ENCODE results near the gene EAF1.

DNA sequence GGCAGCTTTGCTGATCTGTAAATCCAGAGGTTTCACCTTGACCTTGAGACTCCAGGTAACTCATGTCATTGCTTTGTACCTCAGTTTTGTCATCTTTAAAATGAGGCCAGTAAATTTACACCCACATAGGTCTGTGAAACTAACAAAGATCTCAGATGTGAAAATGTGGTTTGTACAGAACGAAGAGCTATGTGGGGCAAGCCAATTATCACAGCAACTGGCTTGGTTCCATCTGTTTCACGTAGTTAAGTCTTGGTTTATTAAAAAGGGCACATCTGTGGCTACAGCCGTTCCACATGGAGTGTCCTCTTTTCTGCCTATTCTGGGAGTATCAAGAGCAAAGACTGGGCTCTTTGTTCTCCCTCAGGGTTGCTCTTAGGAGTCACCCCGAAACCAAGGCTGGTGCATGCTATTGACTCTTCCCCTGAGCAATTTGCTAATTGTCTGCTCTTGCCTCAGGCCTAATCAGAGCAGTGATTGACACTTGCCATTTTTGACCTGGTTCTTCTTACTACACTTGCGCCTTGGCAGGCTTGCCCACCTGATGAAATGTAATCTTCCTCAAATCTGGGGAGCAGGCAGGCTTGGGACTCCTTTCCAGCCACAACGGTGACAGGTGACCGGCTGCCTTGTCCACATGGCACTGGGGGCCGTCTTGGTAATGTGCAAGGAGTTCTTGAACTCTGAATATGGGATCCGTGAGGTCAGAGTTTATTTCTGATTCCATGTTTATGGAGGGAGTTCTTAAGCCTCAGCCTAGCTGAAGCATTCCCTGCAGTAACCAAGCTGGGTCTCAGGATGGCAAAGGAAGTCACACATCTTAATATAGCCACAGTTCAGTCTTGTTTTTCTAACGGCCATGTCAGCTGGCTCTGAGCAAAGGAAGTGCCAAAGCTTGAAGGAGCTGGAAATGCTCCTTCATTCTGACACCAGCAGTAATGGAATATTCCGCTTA is 40.1 kb downstream of the EAF1 start:
- TF ChIP-seq, protein P1, sequence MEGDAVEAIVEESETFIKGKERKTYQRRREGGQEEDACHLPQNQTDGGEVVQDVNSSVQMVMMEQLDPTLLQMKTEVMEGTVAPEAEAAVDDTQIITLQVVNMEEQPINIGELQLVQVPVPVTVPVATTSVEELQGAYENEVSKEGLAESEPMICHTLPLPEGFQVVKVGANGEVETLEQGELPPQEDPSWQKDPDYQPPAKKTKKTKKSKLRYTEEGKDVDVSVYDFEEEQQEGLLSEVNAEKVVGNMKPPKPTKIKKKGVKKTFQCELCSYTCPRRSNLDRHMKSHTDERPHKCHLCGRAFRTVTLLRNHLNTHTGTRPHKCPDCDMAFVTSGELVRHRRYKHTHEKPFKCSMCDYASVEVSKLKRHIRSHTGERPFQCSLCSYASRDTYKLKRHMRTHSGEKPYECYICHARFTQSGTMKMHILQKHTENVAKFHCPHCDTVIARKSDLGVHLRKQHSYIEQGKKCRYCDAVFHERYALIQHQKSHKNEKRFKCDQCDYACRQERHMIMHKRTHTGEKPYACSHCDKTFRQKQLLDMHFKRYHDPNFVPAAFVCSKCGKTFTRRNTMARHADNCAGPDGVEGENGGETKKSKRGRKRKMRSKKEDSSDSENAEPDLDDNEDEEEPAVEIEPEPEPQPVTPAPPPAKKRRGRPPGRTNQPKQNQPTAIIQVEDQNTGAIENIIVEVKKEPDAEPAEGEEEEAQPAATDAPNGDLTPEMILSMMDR (IDR thresholded peaks at IDR 0.05), result no peak
- no peak for TF ChIP-seq POLR2A (IDR thresholded peaks at IDR 0.05)
